GM12891 (cell line): ENCODE measurements around the gene APOL3.

Source experiments
- POLR2A ChIP-seq: IDR thresholded peaks from 2 replicates; pipeline ENCODE4 v1.6.1; 2011; ENCODE audit warnings: low read depth, low read length, control low read depth
- POLR2AphosphoS5 ChIP-seq: IDR thresholded peaks from 2 replicates; pipeline ENCODE4 v1.6.1; 2011; ENCODE audit warnings: low read depth, low read length, control low read depth

DNA sequence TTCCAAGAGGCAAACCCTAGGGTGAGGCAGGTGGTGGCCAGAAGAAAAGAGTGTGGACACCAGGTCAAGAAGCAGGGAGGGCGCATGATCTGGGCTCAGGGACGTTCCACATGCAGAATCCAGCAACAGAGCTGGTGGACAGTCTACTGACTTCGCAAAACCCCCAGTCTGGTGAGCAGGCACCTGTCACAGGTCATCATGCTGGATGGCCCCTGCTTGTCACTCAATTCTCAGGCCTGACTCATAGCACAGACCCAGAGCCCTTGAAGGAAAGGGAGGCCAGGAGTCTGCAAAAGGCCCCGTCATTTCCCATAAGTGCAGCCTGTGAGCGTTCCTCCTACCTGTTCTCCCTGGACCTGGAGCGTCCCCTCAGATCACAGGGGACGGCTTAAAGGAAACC is 22.9 kb upstream of the APOL3 start:
- TF ChIP-seq POLR2A (no peak), POLR2AphosphoS5 (no peak)
